Breast epithelium (tissue), 4 donors: ENCODE data around the gene TOM1. TPM values are rescaled to one million over a fixed set of nuclear protein-coding genes. Genes with fewer than 3 reads are reported as not detected.

ENCODE experiments used
- DNase-seq, 2 donors: peaks; one replicate each; pipeline ENCODE4 v3.0.0-alpha.2; 2019; ENCODE audit warnings: low spot score in 2 of 2
- H3K27ac ChIP-seq, 2 donors: fragments of 200-600 bp; sonication (generic) in 1 of 2; one replicate each; pipeline ENCODE4 v1.5.1; 2016 to 2019; ENCODE audit warnings: mild to moderate bottlenecking in 1 of 2
- H3K27me3 ChIP-seq, 2 donors: fragments of 200-600 bp; sonication (generic) in 1 of 2; one replicate each; pipeline versions ENCODE4 v1.5.1 to v1.6.0; 2017 to 2019; ENCODE audit warnings: control low read depth in 1 of 2, mild to moderate bottlenecking in 1 of 2
- H3K36me3 ChIP-seq: fragments of 200-600 bp; one replicate; pipeline ENCODE4 v1.5.1; 2019
- H3K4me1 ChIP-seq, 2 donors: fragments of 200-600 bp; sonication (generic); one replicate each; pipeline ENCODE4 v1.5.1; 2016 to 2019; ENCODE audit warnings: control low read depth in 1 of 2
- H3K4me3 ChIP-seq, 3 donors: fragments of 200-600 bp; sonication (generic); 1 replicate in 2 of 3; 2 replicates in 1 of 3; pipeline ENCODE4 v1.5.1; 2016 to 2019; ENCODE audit warnings: mild to moderate bottlenecking in 3 of 3, moderate library complexity in 2 of 3
- H3K9me3 ChIP-seq, 2 donors: fragments of 200-600 bp; sonication (generic) in 1 of 2; one replicate each; pipeline ENCODE4 v1.5.1; 2016 to 2019; ENCODE audit warnings: control low read depth in 1 of 2
- CTCF ChIP-seq, 3 donors: fragments of 450-650 bp; IDR thresholded peaks; one replicate each; pipeline ENCODE4 v1.5.1; 2016 to 2017; ENCODE audit warnings: antibody characterized with exemption in 3 of 3, mild to moderate bottlenecking in 3 of 3, moderate library complexity in 3 of 3
- POLR2A ChIP-seq: fragments of 450-650 bp; IDR thresholded peaks from one replicate; pipeline ENCODE4 v1.6.1; 2016; ENCODE audit warnings: antibody characterized with exemption, mild to moderate bottlenecking, moderate library complexity
- POLR2AphosphoS5 ChIP-seq, 3 donors: sonication (generic); formaldehyde crosslinking; IDR thresholded peaks; one replicate each; pipeline ENCODE4 v1.6.1; 2017; ENCODE audit warnings: antibody characterized with exemption in 3 of 3
- intact Hi-C: fragments of 100-400 bp; cut with DNase I; formaldehyde crosslinking; loops from one replicate; pipeline ENCODE4 v1.15.1; 2023; ENCODE audit warnings: low total_unique reads
- total RNA-seq, 3 donors: library from RNA; depleted of rRNA; stranded (reverse); fragments of >200 nt; gene quantifications; one replicate each; pipeline ENCODE4 v1.1.0, GENCODE V29; 2016

The TOM1 gene
- total RNA-seq, 3 donors from 2014 or later = 85.6 to 106 (median 105) TPM

GRCh38 chr22:35317680-35318290, 18.1 kb downstream of the TOM1 start:
- H3K36me3 ChIP-seq = no peaks in the 10 kb centered on the region
- H3K27me3 ChIP-seq = no peaks in the 10 kb centered on the region
- intact Hi-C loops = no loop called here
- no peak overlapping the region for H3K4me3 ChIP-seq
- no peak overlapping the region for H3K27ac ChIP-seq
- H3K9me3 ChIP-seq = no peaks in the 10 kb centered on the region
- TF ChIP-seq POLR2A (no peak), CTCF (IDR thresholded peaks at IDR 0.05) (no peak), POLR2AphosphoS5 (IDR thresholded peaks at IDR 0.05) (no peak)
- DNase-seq = no peak
- peaks cover 2 to 25% of the 10 kb centered on the region in 2 donors for H3K4me1 ChIP-seq

- H3K4me3 ChIP-seq = no peak overlapping the region
- H3K27me3 ChIP-seq = no peaks in the 10 kb centered on the region
- no peaks in the 10 kb centered on the region for H3K9me3 ChIP-seq
- no peaks in the 10 kb centered on the region for H3K36me3 ChIP-seq
- peaks cover 2 to 19% of the 10 kb centered on the region in 2 donors for H3K4me1 ChIP-seq
- intact Hi-C loops = no loop called here
- no peak for DNase-seq
- TF ChIP-seq CTCF (IDR thresholded peaks at IDR 0.05) (no peak), POLR2AphosphoS5 (IDR thresholded peaks at IDR 0.05) (no peak), POLR2A (no peak)
- no peak overlapping the region for H3K27ac ChIP-seq
Observed at GRCh38 chr22:35318346-35319215, 18.9 kb downstream of the TOM1 start.

GRCh38 chr22:35319244-35319985, 19.7 kb downstream of the TOM1 start:
- DNase-seq = no peak
- TF ChIP-seq CTCF (IDR thresholded peaks at IDR 0.05) (no peak), POLR2AphosphoS5 (IDR thresholded peaks at IDR 0.05) (no peak), POLR2A (no peak)

GRCh38 chr22:35322126-35322525, 22.4 kb downstream of the TOM1 start:
- Histone ChIP-seq H3K27ac (no peak overlapping the region), H3K4me1 (no peaks in the 10 kb centered on the region), H3K4me3 (no peak overlapping the region), H3K36me3 (peaks cover 5% of the 10 kb centered on the region), H3K9me3 (no peaks in the 10 kb centered on the region), H3K27me3 (no peaks in the 10 kb centered on the region)
- TF ChIP-seq CTCF (IDR thresholded peaks at IDR 0.05) = no peak
- no peak for TF ChIP-seq POLR2A
- TF ChIP-seq POLR2AphosphoS5 (IDR thresholded peaks at IDR 0.05) = no peak
- no peak for DNase-seq
- intact Hi-C loops = no loop called here

More at GRCh38 chr22:35319244-35319985, 19.7 kb downstream of the TOM1 start:
- no peak overlapping the region for H3K4me3 ChIP-seq
- H3K4me1 ChIP-seq = peaks cover 2 to 13% of the 10 kb centered on the region in 2 donors
- H3K36me3 ChIP-seq = no peaks in the 10 kb centered on the region
- H3K27ac ChIP-seq = no peak overlapping the region
- intact Hi-C loops = no loop called here
- H3K9me3 ChIP-seq = no peaks in the 10 kb centered on the region
- H3K27me3 ChIP-seq = no peaks in the 10 kb centered on the region
